Measurements from ENCODE around the gene KCNQ2. TPM values are rescaled to one million over a fixed set of nuclear protein-coding genes. Genes with fewer than 3 reads are reported as not detected.

The KCNQ2 gene
- total RNA-seq, 2 experiments from 2014 or later, result 0.10 to 0.12 TPM

DNA sequence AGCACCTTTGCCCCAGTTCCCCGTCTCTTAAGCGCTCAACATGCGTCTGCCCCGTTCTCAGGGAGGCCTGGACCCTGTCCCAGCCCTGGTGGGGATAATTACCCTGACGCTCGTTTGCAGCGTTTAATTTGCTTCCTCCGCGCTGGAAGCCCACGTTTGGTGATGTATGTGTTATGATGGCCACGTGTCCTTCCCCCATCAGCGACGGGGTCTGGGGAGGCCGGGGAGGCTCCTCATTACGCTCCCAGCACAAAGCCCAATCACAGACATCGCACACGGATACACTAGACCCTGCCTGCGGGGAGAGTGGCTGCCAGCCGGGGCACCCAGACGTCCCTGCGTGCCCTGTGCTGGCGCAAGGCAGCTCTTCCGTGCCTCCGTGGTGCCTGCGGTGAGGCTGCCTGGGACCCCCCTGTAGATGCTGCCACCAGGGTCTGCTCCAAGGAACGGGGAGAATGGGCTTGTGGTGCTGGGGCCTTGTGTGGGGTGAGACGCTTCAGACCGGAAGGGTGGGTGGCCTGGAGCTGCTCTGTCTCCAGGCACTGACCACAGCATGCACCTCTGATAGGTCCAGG is 101.1 kb downstream of the KCNQ2 start:
- no peaks in the 10 kb centered on the region for H3K36me3 Mint-ChIP-seq (ENCODE audit: low read depth)
- CTCF ChIA-PET, result no interaction called here

GRCh38 chr20:63370618-63371187 is 101.8 kb downstream of the KCNQ2 start:
- no peak overlapping the region for H3K4me3 Mint-ChIP-seq
- CTCF ChIA-PET, result no interaction called here
- H3K27me3 Mint-ChIP-seq, result no peaks in the 10 kb centered on the region
- no peaks in the 10 kb centered on the region for H3K9me3 Mint-ChIP-seq
- POLR2A ChIA-PET, result no interaction called here
- no peaks in the 10 kb centered on the region for H3K4me1 Mint-ChIP-seq
- no peak overlapping the region for H3K27ac Mint-ChIP-seq
- no peak for DNase-seq
- no peaks in the 10 kb centered on the region for H3K36me3 Mint-ChIP-seq (ENCODE audit: low read depth)

More for the DNA sequence above, 101.1 kb downstream of the KCNQ2 start:
- Mint-ChIP-seq H3K27ac (no peak overlapping the region), H3K9me3 (no peaks in the 10 kb centered on the region), H3K4me3 (no peak overlapping the region), H3K4me1 (no peaks in the 10 kb centered on the region), H3K27me3 (no peaks in the 10 kb centered on the region)
- POLR2A ChIA-PET, result no interaction called here
- DNase-seq, result no peak

DNA sequence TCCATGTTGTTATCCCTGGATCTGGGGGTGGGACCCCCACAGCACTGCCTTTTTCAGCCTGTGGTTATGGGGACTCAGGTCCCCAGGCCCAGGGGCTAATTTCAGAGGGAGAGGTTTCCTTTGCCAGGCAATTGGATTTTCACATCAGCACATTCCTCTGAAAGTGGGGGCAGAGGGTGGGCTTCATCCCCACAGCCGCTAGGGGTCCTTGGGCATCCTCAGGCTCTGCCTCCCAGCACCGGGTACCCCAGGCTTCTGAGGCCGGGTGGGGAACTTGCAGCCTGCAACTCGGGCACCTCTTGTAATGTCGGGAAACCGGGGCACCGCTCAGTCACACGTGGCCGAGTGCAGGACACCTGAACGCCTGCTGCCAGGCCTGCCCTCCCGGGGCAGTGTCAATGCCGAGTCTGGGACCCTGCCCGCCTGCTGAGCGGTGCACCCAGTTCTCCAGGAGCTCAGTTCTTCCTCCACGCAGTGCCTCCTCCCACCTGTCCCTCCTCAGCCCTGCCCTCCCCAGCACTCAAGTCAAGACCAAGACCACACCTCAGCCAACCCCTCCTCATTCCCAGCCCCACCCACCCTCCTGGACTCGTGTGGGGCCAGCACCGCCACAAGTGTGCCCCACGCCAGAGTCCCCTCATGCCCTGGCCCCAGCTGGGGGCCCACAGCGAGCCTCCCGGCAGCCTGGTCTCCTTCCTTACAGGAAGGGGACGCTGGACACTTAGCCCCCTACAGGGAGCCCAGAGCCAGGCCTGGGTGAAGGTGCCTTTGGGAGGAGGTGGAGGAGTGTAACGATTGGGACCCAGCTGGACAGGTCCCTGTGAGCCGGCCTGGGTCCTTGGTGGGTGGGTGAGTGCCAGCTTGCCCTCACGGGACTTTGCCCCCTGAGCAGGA is 102.5 kb downstream of the KCNQ2 start:
- Mint-ChIP-seq H3K27ac (no peak overlapping the region), H3K27me3 (no peaks in the 10 kb centered on the region), H3K36me3 (ENCODE audit: low read depth) (no peaks in the 10 kb centered on the region), H3K4me3 (no peak overlapping the region), H3K9me3 (no peaks in the 10 kb centered on the region), H3K4me1 (no peaks in the 10 kb centered on the region)
- DNase-seq, result no peak
- ChIA-PET CTCF (no interaction called here), POLR2A (no interaction called here)

- H3K27ac Mint-ChIP-seq, result no peak overlapping the region
- no peak for DNase-seq
- no peaks in the 10 kb centered on the region for H3K27me3 Mint-ChIP-seq
- no peaks in the 10 kb centered on the region for H3K36me3 Mint-ChIP-seq (ENCODE audit: low read depth)
- POLR2A ChIA-PET, result no interaction called here
- H3K4me1 Mint-ChIP-seq, result no peaks in the 10 kb centered on the region
- no peaks in the 10 kb centered on the region for H3K9me3 Mint-ChIP-seq
- CTCF ChIA-PET, result no interaction called here
- H3K4me3 Mint-ChIP-seq, result no peak overlapping the region
Observed at GRCh38 chr20:63369024-63369530, 103.4 kb downstream of the KCNQ2 start.

DNA sequence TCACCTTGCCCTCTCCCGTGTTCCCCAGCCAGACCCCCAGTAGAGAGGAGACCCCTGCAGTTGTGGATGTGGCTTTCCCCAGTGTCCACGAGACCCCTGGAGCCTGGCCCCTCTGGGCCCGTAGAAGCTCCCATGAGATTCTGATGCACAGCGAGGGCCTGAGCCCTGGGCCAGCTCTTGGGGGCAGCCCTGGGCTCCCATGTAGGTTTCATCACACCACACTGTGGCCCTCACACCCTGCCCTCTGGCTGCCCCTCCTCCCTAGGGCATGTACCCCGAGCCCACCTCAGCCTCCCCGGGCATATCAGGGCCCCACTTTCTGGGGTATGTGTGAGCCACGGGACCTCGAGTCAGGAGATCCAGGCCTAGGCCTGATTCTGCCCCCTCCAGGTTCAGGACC is 104.3 kb downstream of the KCNQ2 start:
- Mint-ChIP-seq H3K4me3 (no peak overlapping the region), H3K9me3 (no peaks in the 10 kb centered on the region), H3K27me3 (no peaks in the 10 kb centered on the region), H3K36me3 (ENCODE audit: low read depth) (no peaks in the 10 kb centered on the region), H3K4me1 (no peaks in the 10 kb centered on the region), H3K27ac (no peak overlapping the region)
- CTCF ChIA-PET, result interaction anchor here (0.6 kb wide), 1 partner anchor 21 kb away, joined by 3 read pairs; no protein-coding TSS in a partner anchor
- POLR2A ChIA-PET, result no interaction called here
- no peak for DNase-seq

DNA sequence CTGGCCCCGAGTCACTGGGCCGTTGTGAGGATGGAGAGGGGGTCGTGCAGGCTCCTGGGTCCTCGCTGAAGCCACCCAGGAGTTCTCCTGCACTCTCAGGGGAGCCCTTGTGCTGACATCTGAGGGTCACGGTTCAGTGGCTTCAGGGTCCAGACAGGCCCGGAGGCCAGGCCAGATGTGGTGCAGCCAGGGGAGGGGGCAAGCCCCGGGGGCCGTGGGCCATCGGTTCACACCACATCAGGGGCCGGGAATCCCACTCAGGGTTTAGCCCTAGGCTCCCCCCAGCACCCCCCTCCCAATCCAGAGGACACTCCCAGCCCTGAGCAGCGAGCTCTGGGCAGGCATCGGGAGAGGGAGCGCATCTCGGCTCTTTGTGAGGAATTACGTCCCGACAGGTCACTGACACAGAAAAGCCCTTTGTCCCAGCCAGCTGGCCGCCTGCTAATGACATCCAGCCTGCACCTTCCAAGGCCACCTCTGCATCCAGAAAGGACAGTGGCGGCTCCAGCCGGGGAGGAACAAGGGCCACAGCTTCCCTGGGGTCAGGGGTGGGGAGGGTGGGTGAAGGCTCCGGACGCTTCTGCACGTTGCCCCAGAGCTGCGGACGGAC is 104.9 kb downstream of the KCNQ2 start:
- H3K27ac Mint-ChIP-seq, result no peak overlapping the region
- no peak for DNase-seq
- ChIA-PET CTCF (interaction anchor here (0.6 kb wide), 1 partner anchor 21 kb away, joined by 3 read pairs; no protein-coding TSS in a partner anchor), POLR2A (no interaction called here)
- peaks cover 4% of the 10 kb centered on the region for H3K27me3 Mint-ChIP-seq
- no peaks in the 10 kb centered on the region for H3K4me1 Mint-ChIP-seq
- H3K9me3 Mint-ChIP-seq, result no peaks in the 10 kb centered on the region
- H3K4me3 Mint-ChIP-seq, result no peak overlapping the region
- no peaks in the 10 kb centered on the region for H3K36me3 Mint-ChIP-seq (ENCODE audit: low read depth)

GRCh38 chr20:63366390-63367365 is 105.8 kb downstream of the KCNQ2 start:
- Mint-ChIP-seq H3K4me1 (no peaks in the 10 kb centered on the region), H3K27me3 (peaks cover 8% of the 10 kb centered on the region), H3K27ac (no peak overlapping the region), H3K4me3 (no peak overlapping the region), H3K9me3 (no peaks in the 10 kb centered on the region), H3K36me3 (ENCODE audit: low read depth) (no peaks in the 10 kb centered on the region)
- DNase-seq, result no peak
- ChIA-PET CTCF (no interaction called here), POLR2A (no interaction called here)

GRCh38 chr20:63365601-63366389 is 106.7 kb downstream of the KCNQ2 start:
- no peak overlapping the region for H3K27ac Mint-ChIP-seq
- POLR2A ChIA-PET, result no interaction called here
- no peaks in the 10 kb centered on the region for H3K4me1 Mint-ChIP-seq
- H3K36me3 Mint-ChIP-seq (ENCODE audit: low read depth), result no peaks in the 10 kb centered on the region
- H3K9me3 Mint-ChIP-seq, result no peaks in the 10 kb centered on the region
- peaks cover 8% of the 10 kb centered on the region for H3K27me3 Mint-ChIP-seq
- CTCF ChIA-PET, result no interaction called here
- DNase-seq, result no peak
- no peak overlapping the region for H3K4me3 Mint-ChIP-seq

- Mint-ChIP-seq H3K27ac (no peak overlapping the region), H3K9me3 (no peaks in the 10 kb centered on the region), H3K4me3 (no peak overlapping the region), H3K4me1 (no peaks in the 10 kb centered on the region), H3K36me3 (ENCODE audit: low read depth) (no peaks in the 10 kb centered on the region), H3K27me3 (peaks cover 8% of the 10 kb centered on the region)
- POLR2A ChIA-PET, result no interaction called here
- CTCF ChIA-PET, result no interaction called here
- no peak for DNase-seq
Observed at GRCh38 chr20:63364801-63365585, 107.5 kb downstream of the KCNQ2 start.

DNA sequence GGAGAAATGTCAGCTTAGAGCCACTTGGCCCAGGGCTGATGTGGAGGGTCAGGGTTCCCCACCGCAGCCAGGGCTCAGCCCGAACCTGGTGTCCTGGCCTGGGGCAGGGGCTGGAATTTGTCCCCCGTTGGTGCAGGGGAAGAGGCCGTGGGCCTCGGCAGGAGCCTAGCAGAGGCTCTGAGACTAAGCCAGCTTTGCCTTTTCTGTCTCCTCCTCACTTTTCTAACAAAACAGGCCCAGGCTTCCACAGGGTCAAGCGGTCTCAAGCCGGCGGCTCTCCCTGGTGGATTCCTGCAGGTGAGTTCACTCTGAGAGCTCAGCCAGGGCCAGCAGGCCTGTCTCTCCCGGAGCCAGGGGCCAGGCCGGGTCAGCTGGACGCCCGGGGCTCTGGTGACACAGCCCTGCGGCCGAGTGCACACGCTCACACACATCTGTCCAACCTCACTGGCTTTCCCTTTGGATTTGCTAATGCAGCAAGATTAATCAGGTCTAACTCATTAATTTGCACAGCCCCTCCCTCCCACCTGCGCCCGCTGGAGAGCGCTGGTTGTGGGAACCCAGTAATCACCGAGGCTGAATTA is 108.4 kb downstream of the KCNQ2 start:
- Mint-ChIP-seq H3K4me3 (no peak overlapping the region), H3K4me1 (no peaks in the 10 kb centered on the region), H3K27me3 (peaks cover 10% of the 10 kb centered on the region), H3K27ac (no peak overlapping the region), H3K9me3 (no peaks in the 10 kb centered on the region), H3K36me3 (ENCODE audit: low read depth) (no peaks in the 10 kb centered on the region)
- POLR2A ChIA-PET, result no interaction called here
- CTCF ChIA-PET, result no interaction called here
- no peak for DNase-seq

Data from activated CD4-positive, alpha-beta T cell treated with anti-CD3 and anti-CD28 coated beads, Interleukin-2, amount 10 ng/mL, durations not matched to agents 7 days and 5 days (primary cell).